Esophagus muscularis mucosa (tissue), 4 donors: ENCODE measurements around the gene LYPLAL1. TPM values are rescaled to one million over a fixed set of nuclear protein-coding genes. Genes with fewer than 3 reads are reported as not detected.
"Not testable (repeated sequence)": the region's sequence is repeated elsewhere in the genome, so short reads cannot be mapped to it uniquely, and the experiment has no call there.

ENCODE experiments used
- DNase-seq: peaks from one replicate; pipeline ENCODE4 v3.0.0-alpha.2; 2017; ENCODE audit errors: extremely low spot score
- H3K27ac ChIP-seq, 4 donors: fragments of 200-600 bp; sonication (generic); replicated peaks in 1 of 4; 1 replicate in 3 of 4; 2 replicates in 1 of 4; pipeline ENCODE4 v1.5.1; 2016 to 2019; ENCODE audit warnings: mild to moderate bottlenecking in 1 of 4
- H3K27me3 ChIP-seq, 4 donors: fragments of 200-600 bp; sonication (generic); one replicate each; pipeline versions ENCODE4 v1.5.1 to v1.6.0; 2016 to 2019
- H3K36me3 ChIP-seq, 4 donors: fragments of 200-600 bp; sonication (generic); one replicate each; pipeline ENCODE4 v1.5.1; 2016 to 2019
- H3K4me1 ChIP-seq, 4 donors: fragments of 200-600 bp; sonication (generic); one replicate each; pipeline ENCODE4 v1.5.1; 2016 to 2019
- H3K4me3 ChIP-seq, 4 donors: fragments of 200-600 bp; sonication (generic); 1 replicate in 2 of 4; 2 replicates in 2 of 4; pipeline ENCODE4 v1.5.1; 2016 to 2019; ENCODE audit warnings: mild to moderate bottlenecking in 4 of 4, moderate library complexity in 1 of 4
- H3K9me3 ChIP-seq, 4 donors: fragments of 200-600 bp; sonication (generic); 1 replicate in 3 of 4; 2 replicates in 1 of 4; pipeline ENCODE4 v1.5.1; 2016 to 2019
- EP300 ChIP-seq: sonication (generic); formaldehyde crosslinking; IDR thresholded peaks from one replicate; pipeline ENCODE4 v1.6.1; 2017; ENCODE audit warnings: antibody characterized with exemption
- POLR2A ChIP-seq: fragments of 450-650 bp; IDR thresholded peaks from one replicate; pipeline ENCODE4 v1.6.1; 2017; ENCODE audit warnings: antibody characterized with exemption, moderate library complexity, mild to moderate bottlenecking, low read depth
- POLR2AphosphoS5 ChIP-seq, 2 donors: sonication (generic); formaldehyde crosslinking; IDR thresholded peaks; one replicate each; pipeline ENCODE4 v1.6.1; 2017; ENCODE audit warnings: antibody characterized with exemption in 2 of 2
- WGBS: methylation state at CpG from one replicate; pipeline ENCODE4 v1.1.5; 2018; 5-methylcytosine and 5-hydroxymethylcytosine counted together
- intact Hi-C: fragments of 100-400 bp; cut with DNase I; formaldehyde crosslinking; loops from one replicate; pipeline ENCODE4 v1.15.1; 2023
- total RNA-seq, 4 donors: library from RNA; depleted of rRNA; stranded (reverse); fragments of >200 nt; gene quantifications; one replicate each; pipeline versions ENCODE4 v1.1.0 to v1.2.1, GENCODE V29; 2016
- TF ChIP-seq, protein P1 (sequence below), 3 experiments: fragments of 200-600 bp in 2 of 3; fragments of 450-650 bp in 1 of 3; sonication (generic) in 2 of 3; IDR thresholded peaks; one replicate each; pipeline ENCODE4 v1.5.1; 2017 to 2019; ENCODE audit warnings: antibody characterized with exemption in 3 of 3, mild to moderate bottlenecking in 2 of 3, moderate library complexity in 1 of 3

The LYPLAL1 gene
- total RNA-seq, 4 donors from 2014 or later = 13.8 to 21.6 (median 16.9) TPM

DNA sequence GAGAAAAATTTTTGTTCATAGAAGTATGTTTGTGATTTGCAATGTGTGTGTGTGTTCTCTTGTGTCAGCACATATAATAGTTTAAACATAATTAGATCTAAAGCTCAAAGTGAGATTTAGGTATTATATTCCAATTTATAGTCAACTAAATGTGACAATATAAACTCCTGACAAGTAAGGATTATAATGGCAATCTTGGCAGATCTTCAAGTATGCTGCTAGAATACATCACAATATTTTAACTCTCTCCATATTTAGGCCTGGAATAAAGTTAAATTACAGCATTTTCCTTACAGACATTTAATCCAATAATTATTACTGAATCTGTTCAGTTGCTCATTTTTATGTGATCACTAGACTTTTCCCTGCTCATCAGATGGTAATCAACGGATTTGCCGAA lies 65.8 kb downstream of the LYPLAL1 start:
- WGBS = 68% methylated on average over 2 of the region's 2 CpGs
- DNase-seq = no peak
- no peaks in the 10 kb centered on the region for H3K9me3 ChIP-seq
- no peak overlapping the region for H3K4me3 ChIP-seq
- peaks cover 0 to 12% (median 10%) of the 10 kb centered on the region in 4 donors for H3K4me1 ChIP-seq
- intact Hi-C loops = no loop called here
- H3K27me3 ChIP-seq = no peaks in the 10 kb centered on the region
- no peak for TF ChIP-seq EP300
- no peak for TF ChIP-seq POLR2A
- TF ChIP-seq POLR2AphosphoS5 (IDR thresholded peaks at IDR 0.05) = no peak
- TF ChIP-seq, protein P1, sequence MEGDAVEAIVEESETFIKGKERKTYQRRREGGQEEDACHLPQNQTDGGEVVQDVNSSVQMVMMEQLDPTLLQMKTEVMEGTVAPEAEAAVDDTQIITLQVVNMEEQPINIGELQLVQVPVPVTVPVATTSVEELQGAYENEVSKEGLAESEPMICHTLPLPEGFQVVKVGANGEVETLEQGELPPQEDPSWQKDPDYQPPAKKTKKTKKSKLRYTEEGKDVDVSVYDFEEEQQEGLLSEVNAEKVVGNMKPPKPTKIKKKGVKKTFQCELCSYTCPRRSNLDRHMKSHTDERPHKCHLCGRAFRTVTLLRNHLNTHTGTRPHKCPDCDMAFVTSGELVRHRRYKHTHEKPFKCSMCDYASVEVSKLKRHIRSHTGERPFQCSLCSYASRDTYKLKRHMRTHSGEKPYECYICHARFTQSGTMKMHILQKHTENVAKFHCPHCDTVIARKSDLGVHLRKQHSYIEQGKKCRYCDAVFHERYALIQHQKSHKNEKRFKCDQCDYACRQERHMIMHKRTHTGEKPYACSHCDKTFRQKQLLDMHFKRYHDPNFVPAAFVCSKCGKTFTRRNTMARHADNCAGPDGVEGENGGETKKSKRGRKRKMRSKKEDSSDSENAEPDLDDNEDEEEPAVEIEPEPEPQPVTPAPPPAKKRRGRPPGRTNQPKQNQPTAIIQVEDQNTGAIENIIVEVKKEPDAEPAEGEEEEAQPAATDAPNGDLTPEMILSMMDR (IDR thresholded peaks at IDR 0.05) = no peak
- H3K27ac ChIP-seq = no peak overlapping the region
- H3K36me3 ChIP-seq = peaks cover 0 to 4% (median 0%) of the 10 kb centered on the region in 4 donors

DNA sequence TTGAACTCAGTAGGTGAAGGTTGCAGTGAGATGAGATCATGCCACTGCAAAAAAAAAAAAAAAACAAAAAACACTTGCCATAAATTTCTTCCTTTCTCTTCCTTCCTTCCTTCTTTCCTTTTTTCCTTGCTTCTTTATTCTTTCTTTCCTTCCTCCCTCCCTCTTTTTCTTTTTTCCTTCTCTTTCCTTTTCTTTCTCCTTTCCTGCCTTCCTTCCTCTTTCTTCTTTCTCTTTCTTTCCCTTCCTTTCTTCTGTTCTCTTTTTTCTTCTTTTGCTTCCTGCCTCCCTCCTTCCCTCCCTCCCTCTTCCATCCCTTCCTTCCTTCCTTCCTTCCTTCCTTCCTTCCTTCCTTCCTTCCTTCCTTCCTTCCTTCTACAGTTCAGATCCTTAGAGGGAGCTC lies 71.2 kb downstream of the LYPLAL1 start:
- H3K27ac ChIP-seq = no peak overlapping the region
- H3K4me1 ChIP-seq = peaks cover 0 to 7% (median under 1%) of the 10 kb centered on the region in 4 donors
- no peak for DNase-seq
- no peak overlapping the region for H3K4me3 ChIP-seq
- no peaks in the 10 kb centered on the region for H3K27me3 ChIP-seq
- intact Hi-C loops = no loop called here
- peaks cover 0 to 4% (median 0%) of the 10 kb centered on the region in 4 donors for H3K36me3 ChIP-seq
- no peaks in the 10 kb centered on the region for H3K9me3 ChIP-seq
- no peak for TF ChIP-seq EP300
- TF ChIP-seq POLR2AphosphoS5 (IDR thresholded peaks at IDR 0.05) = no peak
- no peak for TF ChIP-seq POLR2A

DNA sequence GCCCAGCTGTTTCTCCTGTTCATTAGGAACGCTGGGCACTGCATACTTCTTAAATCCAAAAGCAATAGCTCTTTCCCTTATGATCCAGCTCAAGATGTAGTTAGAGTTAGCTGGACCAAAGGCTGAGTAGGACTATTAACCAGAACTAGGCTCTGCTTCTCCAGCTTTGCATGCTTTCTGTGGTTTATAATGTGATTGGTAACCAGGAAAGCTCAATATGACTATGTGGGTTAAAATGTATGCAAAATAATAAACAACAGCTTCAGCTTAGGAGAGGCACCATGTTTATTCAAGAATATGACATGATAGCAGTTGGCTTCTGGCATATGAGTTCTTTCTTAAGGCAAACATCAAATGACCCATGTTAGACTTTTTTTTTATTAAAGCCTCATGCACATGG lies 73.8 kb downstream of the LYPLAL1 start:
- no peak overlapping the region for H3K4me3 ChIP-seq
- no peak for DNase-seq
- TF ChIP-seq POLR2AphosphoS5 (IDR thresholded peaks at IDR 0.05) = no peak
- TF ChIP-seq EP300 = no peak
- TF ChIP-seq POLR2A = no peak
- TF ChIP-seq, protein P1 (IDR thresholded peaks at IDR 0.05) = no peak
- no peak overlapping the region for H3K27ac ChIP-seq
- peaks cover 0 to 4% (median 0%) of the 10 kb centered on the region in 4 donors for H3K4me1 ChIP-seq
- WGBS = 75% methylated on average over 1 of the region's 1 CpG
- no peaks in the 10 kb centered on the region for H3K27me3 ChIP-seq
- peaks cover 0 to 4% (median 0%) of the 10 kb centered on the region in 4 donors for H3K36me3 ChIP-seq
- H3K9me3 ChIP-seq = no peaks in the 10 kb centered on the region
- intact Hi-C loops = no loop called here

DNA sequence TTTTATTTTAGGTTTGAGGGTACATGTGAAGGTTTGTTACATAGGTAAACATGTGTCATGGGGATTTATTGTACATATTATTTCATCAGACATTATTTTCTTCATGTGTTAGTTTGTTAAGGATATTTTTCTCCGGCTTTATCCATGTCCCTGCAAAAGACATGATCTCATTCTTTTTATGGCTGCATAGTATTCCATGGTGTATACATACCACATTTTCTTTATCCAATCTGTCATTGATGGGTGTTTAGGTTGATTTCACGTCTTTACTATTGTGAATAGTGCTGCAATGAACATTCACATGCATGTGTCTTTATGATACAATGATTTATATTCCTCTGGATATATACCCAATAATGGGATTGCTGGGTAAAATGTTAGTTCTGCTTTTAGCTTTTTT lies 76.8 kb downstream of the LYPLAL1 start:
- DNase-seq, H3K27me3 ChIP-seq, H3K4me1 ChIP-seq, H3K9me3 ChIP-seq, H3K4me3 ChIP-seq, H3K27ac ChIP-seq, H3K36me3 ChIP-seq, intact Hi-C loops: not testable (repeated sequence)
- WGBS = 98% methylated on average over 2 of the region's 2 CpGs

DNA sequence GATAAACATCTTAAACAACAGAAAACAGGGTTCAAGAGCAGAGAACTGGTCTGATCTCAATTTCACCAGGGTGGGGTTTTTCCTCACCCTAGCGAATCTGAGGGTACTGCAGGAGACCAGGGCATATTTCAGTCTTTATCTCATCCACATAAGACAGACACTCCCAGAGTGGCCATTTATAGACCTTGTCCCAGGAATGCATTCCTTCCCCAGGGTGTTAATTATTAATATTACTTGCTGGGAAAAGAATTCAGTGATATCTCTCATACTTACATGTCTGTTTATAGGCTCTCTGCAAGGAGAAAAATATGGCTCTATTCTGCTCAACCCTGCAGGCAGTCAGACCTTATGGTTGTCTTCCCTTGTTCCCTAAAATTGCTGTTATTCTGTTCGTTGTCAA lies 84.1 kb downstream of the LYPLAL1 start:
- WGBS = 44% methylated on average over 2 of the region's 2 CpGs
- Histone ChIP-seq H3K27ac (no peak overlapping the region), H3K4me3 (no peak overlapping the region), H3K27me3 (no peaks in the 10 kb centered on the region), H3K9me3 (peaks cover 0 to 11% (median 4%) of the 10 kb centered on the region in 4 donors), H3K36me3 (no peaks in the 10 kb centered on the region), H3K4me1 (no peaks in the 10 kb centered on the region)
- DNase-seq = no peak
- intact Hi-C loops = no loop called here
- TF ChIP-seq, protein P1 (IDR thresholded peaks at IDR 0.05) = no peak
- no peak for TF ChIP-seq EP300
- TF ChIP-seq POLR2A = no peak
- no peak for TF ChIP-seq POLR2AphosphoS5 (IDR thresholded peaks at IDR 0.05)

DNA sequence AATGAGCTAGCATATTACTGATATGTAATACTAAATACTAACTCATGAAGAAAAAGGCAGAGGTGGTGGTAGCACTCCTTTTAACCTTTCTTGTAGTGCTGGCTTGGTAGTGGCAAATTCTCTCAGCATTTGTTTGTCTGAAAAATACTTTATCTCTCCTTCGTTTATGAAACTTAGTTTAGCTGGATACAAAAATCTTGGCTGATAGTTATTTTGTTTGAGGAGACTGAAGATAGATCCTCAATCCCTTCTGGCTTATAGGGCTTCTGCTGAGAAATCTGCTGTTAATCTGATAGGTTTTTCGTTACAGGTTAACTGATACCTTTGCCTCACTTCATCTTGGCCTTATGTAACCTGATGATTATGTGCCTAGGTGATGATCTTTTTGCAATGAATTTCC lies 87.8 kb downstream of the LYPLAL1 start:
- WGBS = 95% methylated on average over 2 of the region's 2 CpGs
- no peak overlapping the region for H3K27ac ChIP-seq
- no peaks in the 10 kb centered on the region for H3K4me1 ChIP-seq
- H3K9me3 ChIP-seq = peaks cover 0 to 12% (median 4%) of the 10 kb centered on the region in 4 donors
- no peak for TF ChIP-seq POLR2AphosphoS5 (IDR thresholded peaks at IDR 0.05)
- TF ChIP-seq EP300 = no peak
- no peak for TF ChIP-seq POLR2A
- TF ChIP-seq, protein P1 (IDR thresholded peaks at IDR 0.05) = no peak
- no peaks in the 10 kb centered on the region for H3K36me3 ChIP-seq
- H3K4me3 ChIP-seq = no peak overlapping the region
- no peak for DNase-seq
- intact Hi-C loops = no loop called here
- no peaks in the 10 kb centered on the region for H3K27me3 ChIP-seq
